Esophagus squamous epithelium (tissue), 4 donors: Measurements from ENCODE around the gene C1QTNF1.

Experiments used
- CTCF ChIP-seq, 6 experiments: fragments of 450-650 bp in 4 of 6; fragments of 200-600 bp in 2 of 6; sonication (generic) in 2 of 6; IDR thresholded peaks; one replicate each; pipeline ENCODE4 v1.5.1; 2016 to 2019; ENCODE audit warnings: antibody characterized with exemption in 6 of 6, mild to moderate bottlenecking in 4 of 6, moderate library complexity in 4 of 6
- POLR2A ChIP-seq, 4 donors: fragments of 450-650 bp; IDR thresholded peaks; one replicate each; pipeline ENCODE4 v1.6.1; 2017; ENCODE audit warnings: antibody characterized with exemption in 4 of 4, mild to moderate bottlenecking in 4 of 4, moderate library complexity in 3 of 4

GRCh38 chr17:79029327-79030009 is 5.5 kb downstream of the C1QTNF1 start:
- no peak for TF ChIP-seq CTCF (IDR thresholded peaks at IDR 0.05)
- TF ChIP-seq POLR2A (IDR thresholded peaks at IDR 0.05): no peak
